C4-2B (cell line): ENCODE results near the gene F11R.

ENCODE experiments used
- CTCF ChIP-seq: fragments of 450-650 bp; conservative IDR thresholded peaks from 2 replicates; pipeline ENCODE4 v1.5.1; 2017; ENCODE audit warnings: mild to moderate bottlenecking
- ZFX ChIP-seq: fragments of 450-650 bp; IDR thresholded peaks from 2 replicates; pipeline ENCODE4 v1.6.1; 2017

- TF ChIP-seq CTCF (no peak), ZFX (no peak)
Measured at GRCh38 chr1:161021165-161021969, 415 bp upstream of the F11R start.
